A549 (cell line): ENCODE results near the gene VPS13D. TPM values are rescaled to one million over a fixed set of nuclear protein-coding genes. Genes with fewer than 3 reads are reported as not detected.

Experiments
- ATAC-seq, 2 experiments: fragments of 200-7000 bp in 1 of 2; fragments of >200 bp in 1 of 2; cut with Nextera tagmentation in 1 of 2; cut with Tn5 transposase in 1 of 2; 3 replicates each; pipeline versions ENCODE4 v1.8.0 to v1.9.1; 2018 to 2020; ENCODE audit warnings: mild to moderate bottlenecking in 1 of 2, moderate library complexity in 1 of 2
- CTCF ChIA-PET: fragments of 300-600 bp; sonication (Branson Sonifier 250); formaldehyde crosslinking; extraction: SDS; loops from one replicate; lab custom pipeline; 2021; ENCODE audit warnings: antibody characterized with exemption, inconsistent platforms; lab: Yijun Ruan, JAX
- POLR2A ChIA-PET: fragments of 350-600 bp; formaldehyde crosslinking; extraction: SDS; loops from one replicate; lab custom pipeline; 2021; ENCODE audit warnings: antibody characterized with exemption, inconsistent platforms; lab: Yijun Ruan, JAX
- DNase-seq, 2 experiments: peaks; one replicate each; pipeline versions ENCODE4 v3.0.0 to v3.0.0-alpha.2; 2011 to 2016; ENCODE audit warnings: low read depth in 1 of 2, low spot score in 1 of 2
- FAIRE-seq: peaks from 2 replicates; lab custom pipeline; 2011; peaks lifted over from hg19 to GRCh38; lab: Jason Lieb, UNC
- H3K27ac ChIP-seq, 2 experiments: fragments of >200 bp; sonication (Bioruptor Twin); formaldehyde crosslinking; 3 replicates each; pipeline ENCODE4 v1.5.1; 2016 to 2017
- H3K4me1 ChIP-seq: fragments of >200 bp; sonication (Bioruptor Twin); formaldehyde crosslinking; 3 replicates; pipeline ENCODE4 v1.6.1; 2016
- H3K4me2 ChIP-seq: fragments of >200 bp; sonication (Bioruptor Twin); formaldehyde crosslinking; 3 replicates; pipeline ENCODE4 v1.6.1; 2016
- H3K4me3 ChIP-seq: fragments of >200 bp; sonication (Bioruptor Twin); formaldehyde crosslinking; 3 replicates; pipeline ENCODE4 v1.5.1; 2016
- H3K9me3 ChIP-seq: fragments of >200 bp; sonication (Bioruptor Twin); formaldehyde crosslinking; 3 replicates; pipeline ENCODE4 v1.6.1; 2016
- CBX8 ChIP-seq: fragments of 200-600 bp; sonication (generic); IDR thresholded peaks from 2 replicates; pipeline ENCODE4 v1.6.1; 2016
- E2F6 ChIP-seq: IDR thresholded peaks from 2 replicates; pipeline ENCODE4 v1.6.1; 2012; ENCODE audit warnings: low read depth, borderline replicate concordance
- EP300 ChIP-seq, 2 experiments: fragments of >200 bp; sonication (Bioruptor Twin); formaldehyde crosslinking; IDR thresholded peaks; 2 replicates in 1 of 2; 3 replicates in 1 of 2; pipeline ENCODE4 v1.6.1; 2016 to 2017
- FOXS1 ChIP-seq: fragments of 250-450 bp; sonication (Bioruptor Pico); IDR thresholded peaks from 2 replicates; pipeline ENCODE4 v1.5.0; 2020; ENCODE audit warnings: mild to moderate bottlenecking, moderate library complexity
- GATA3 ChIP-seq: IDR thresholded peaks from 2 replicates; pipeline ENCODE4 v1.6.1; 2012; ENCODE audit warnings: borderline replicate concordance
- HDAC2 ChIP-seq: fragments of 200-600 bp; sonication (generic); IDR thresholded peaks from 2 replicates; pipeline ENCODE4 v1.6.1; 2016
- HOXA7 ChIP-seq: fragments of 250-450 bp; sonication (Bioruptor Pico); IDR thresholded peaks from 2 replicates; pipeline ENCODE4 v1.5.0; 2020; ENCODE audit warnings: mild to moderate bottlenecking, moderate library complexity
- HOXB13 ChIP-seq: fragments of 250-450 bp; sonication (Bioruptor Pico); IDR thresholded peaks from 2 replicates; pipeline ENCODE4 v1.5.0; 2020; ENCODE audit warnings: low read depth, mild to moderate bottlenecking, moderate library complexity
- JUNB ChIP-seq: fragments of >200 bp; sonication (Bioruptor Twin); formaldehyde crosslinking; IDR thresholded peaks from 2 replicates; pipeline ENCODE4 v1.6.1; 2016
- KDM1A ChIP-seq: fragments of 200-600 bp; sonication (generic); IDR thresholded peaks from 2 replicates; pipeline ENCODE4 v1.6.1; 2016; ENCODE audit warnings: low read depth, mild to moderate bottlenecking
- MAFK ChIP-seq: fragments of 450-650 bp; IDR thresholded peaks from 2 replicates; pipeline ENCODE4 v1.6.1; 2014; ENCODE audit not compliant: partially characterized antibody
- MAZ ChIP-seq: fragments of 150-350 bp; IDR thresholded peaks from 2 replicates; pipeline ENCODE4 v1.6.1; 2014; ENCODE audit warnings: antibody characterized with exemption, low read depth, low read length, borderline replicate concordance
- NFE2L2 ChIP-seq: fragments of 150-350 bp; conservative IDR thresholded peaks from 2 replicates; pipeline ENCODE4 v1.6.1; 2014; ENCODE audit warnings: low read length
- NR3C1 ChIP-seq: fragments of >200 bp; sonication (Bioruptor Twin); formaldehyde crosslinking; IDR thresholded peaks from 3 replicates; pipeline ENCODE4 v1.6.1; 2017
- PHF8 ChIP-seq: fragments of 200-600 bp; sonication (generic); IDR thresholded peaks from 2 replicates; pipeline ENCODE4 v1.6.1; 2016; ENCODE audit warnings: low read depth, mild to moderate bottlenecking, antibody characterized with exemption, moderate library complexity, borderline replicate concordance
- RARB ChIP-seq: fragments of 250-450 bp; sonication (Bioruptor Pico); IDR thresholded peaks from 2 replicates; pipeline ENCODE4 v1.8.0; 2021; ENCODE audit warnings: mild to moderate bottlenecking, moderate library complexity
- RFX5 ChIP-seq: fragments of 450-650 bp; IDR thresholded peaks from 2 replicates; pipeline ENCODE4 v1.7.1; 2014; ENCODE audit warnings: antibody characterized with exemption, mild to moderate bottlenecking, moderate library complexity
- RNF2 ChIP-seq: fragments of 200-600 bp; sonication (generic); IDR thresholded peaks from 2 replicates; pipeline ENCODE4 v1.6.1; 2016; ENCODE audit warnings: low read depth, mild to moderate bottlenecking, antibody characterized with exemption, moderate library complexity, borderline replicate concordance
- SMC3 ChIP-seq: fragments of >200 bp; sonication (Bioruptor Twin); formaldehyde crosslinking; IDR thresholded peaks from 3 replicates; pipeline ENCODE4 v1.6.1; 2018; ENCODE audit warnings: inconsistent platforms
- SREBF2 ChIP-seq: fragments of 450-650 bp; IDR thresholded peaks from 2 replicates; pipeline ENCODE4 v1.6.1; 2014; ENCODE audit warnings: mild to moderate bottlenecking, moderate library complexity
- TFCP2L1 ChIP-seq: fragments of 250-450 bp; sonication (Bioruptor Pico); IDR thresholded peaks from 2 replicates; pipeline ENCODE4 v1.5.0; 2021; ENCODE audit warnings: mild to moderate bottlenecking
- ZNF302 ChIP-seq: fragments of 250-450 bp; sonication (Bioruptor Pico); IDR thresholded peaks from 2 replicates; pipeline ENCODE4 v1.9.0; 2021; ENCODE audit warnings: inconsistent platforms, mild to moderate bottlenecking, moderate library complexity
- ZSCAN20 ChIP-seq: fragments of 250-450 bp; sonication (Bioruptor Pico); IDR thresholded peaks from 2 replicates; pipeline ENCODE4 v1.8.0; 2022; ENCODE audit warnings: mild to moderate bottlenecking, moderate library complexity
- WGBS: methylation state at CpG from one replicate; pipeline ENCODE4 v1.1.6; 2017; ENCODE audit errors: missing lambda C conversion rate; 5-methylcytosine and 5-hydroxymethylcytosine counted together
- polyA plus RNA-seq, 4 experiments: library from polyadenylated mRNA; depleted of rRNA in 3 of 4; stranded (reverse); fragments of >200 nt; fragmentation: RNase III in 1 of 4; extraction: RNeasy Plus Mini Kit Qiagen cat#74134 plus additional on column Dnase treatment in 1 of 4; gene quantifications; 2 replicates in 3 of 4; 3 replicates in 1 of 4; pipeline ENCODE4 v1.2.3, GENCODE V29; 2011 to 2017
- TF ChIP-seq, protein P1 (sequence below): fragments of 250-450 bp; sonication (Bioruptor Pico); IDR thresholded peaks from 2 replicates; pipeline ENCODE4 v1.5.0; 2020; ENCODE audit warnings: low read depth, mild to moderate bottlenecking, moderate library complexity
- TF ChIP-seq, protein P2 (sequence below): IDR thresholded peaks from 2 replicates; pipeline ENCODE4 v1.6.1; 2012

The VPS13D gene
- polyA plus RNA-seq, 2 of the 4 experiments (the other 2 are of a cell fraction): 5.4 to 15.9 TPM

DNA sequence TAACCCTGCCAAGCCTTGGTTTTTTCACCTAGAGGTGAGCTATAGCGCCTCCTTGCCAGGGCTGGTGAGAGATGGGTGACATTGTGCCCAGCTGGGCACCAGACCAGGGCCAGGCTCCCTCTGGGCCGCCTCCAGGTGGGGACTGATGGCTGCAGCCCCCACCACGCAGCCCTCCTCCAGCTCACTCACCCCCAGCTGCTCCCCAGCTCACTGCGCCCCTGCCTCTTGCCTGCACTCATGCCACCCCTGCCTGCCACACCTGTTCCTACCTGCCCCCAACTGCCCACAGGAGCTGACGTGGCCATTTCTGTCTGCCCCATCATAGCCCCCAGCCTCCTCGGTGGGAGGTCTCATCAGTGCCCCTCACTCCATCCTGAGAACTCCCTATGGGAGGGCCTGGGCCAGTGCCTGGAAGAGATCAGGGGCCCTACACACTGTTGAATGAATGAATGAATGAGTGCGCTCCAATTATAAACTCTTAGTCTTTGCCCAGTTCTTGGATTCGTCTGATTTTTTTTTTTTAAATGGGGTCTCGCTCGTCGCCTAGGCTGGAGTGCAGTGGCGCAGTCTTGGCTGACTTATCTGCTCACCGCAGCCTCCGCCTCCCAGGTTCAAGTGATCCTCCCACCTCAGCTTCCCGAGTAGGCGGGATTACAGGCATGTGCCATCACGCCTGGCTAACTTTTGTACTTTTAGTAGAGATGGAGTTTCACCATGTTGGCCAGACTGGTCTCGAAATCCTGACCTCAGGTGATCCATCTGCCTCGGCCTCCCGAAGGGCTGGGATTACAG, 26.4 kb upstream of the VPS13D start:
- no peak for TF ChIP-seq SREBF2
- no peak for TF ChIP-seq MAFK
- TF ChIP-seq MAZ: no peak
- TF ChIP-seq TFCP2L1 (CRISPR knock-in tag): no peak
- TF ChIP-seq RFX5: no peak
- WGBS: 91% methylated on average over 16 of the region's 20 CpGs
- H3K27ac ChIP-seq: no peak overlapping the region
- FAIRE-seq (no peak), DNase-seq (no peak), ATAC-seq (no peak)
- no peaks in the 10 kb centered on the region for H3K9me3 ChIP-seq
- no peak overlapping the region for H3K4me2 ChIP-seq
- H3K4me3 ChIP-seq: no peak overlapping the region
- POLR2A ChIA-PET: no interaction called here
- no peaks in the 10 kb centered on the region for H3K4me1 ChIP-seq
- CTCF ChIA-PET: interaction anchor here (1.0 to 8.9 kb wide), 2 partner anchors 38 to 79 kb away, joined by 3 to 78 read pairs; no protein-coding TSS in a partner anchor

GRCh38 chr1:12204140-12204539, 25.7 kb upstream of the VPS13D start:
- FAIRE-seq (no peak), DNase-seq (no peak), ATAC-seq (no peak)
- no peaks in the 10 kb centered on the region for H3K9me3 ChIP-seq
- H3K4me1 ChIP-seq: no peaks in the 10 kb centered on the region
- H3K4me3 ChIP-seq: no peak overlapping the region
- ChIA-PET CTCF (interaction anchor here (8.9 kb wide), 1 partner anchor 80 kb away, joined by 78 read pairs; no protein-coding TSS in a partner anchor), POLR2A (no interaction called here)
- TF ChIP-seq NR3C1 (no peak), HOXA7 (CRISPR knock-in tag) (no peak), EP300 (IDR thresholded peaks at IDR 0.05) (no peak)
- no peak overlapping the region for H3K27ac ChIP-seq
- H3K4me2 ChIP-seq: no peak overlapping the region
- 86% methylated on average over 4 of the region's 7 CpGs for WGBS

DNA sequence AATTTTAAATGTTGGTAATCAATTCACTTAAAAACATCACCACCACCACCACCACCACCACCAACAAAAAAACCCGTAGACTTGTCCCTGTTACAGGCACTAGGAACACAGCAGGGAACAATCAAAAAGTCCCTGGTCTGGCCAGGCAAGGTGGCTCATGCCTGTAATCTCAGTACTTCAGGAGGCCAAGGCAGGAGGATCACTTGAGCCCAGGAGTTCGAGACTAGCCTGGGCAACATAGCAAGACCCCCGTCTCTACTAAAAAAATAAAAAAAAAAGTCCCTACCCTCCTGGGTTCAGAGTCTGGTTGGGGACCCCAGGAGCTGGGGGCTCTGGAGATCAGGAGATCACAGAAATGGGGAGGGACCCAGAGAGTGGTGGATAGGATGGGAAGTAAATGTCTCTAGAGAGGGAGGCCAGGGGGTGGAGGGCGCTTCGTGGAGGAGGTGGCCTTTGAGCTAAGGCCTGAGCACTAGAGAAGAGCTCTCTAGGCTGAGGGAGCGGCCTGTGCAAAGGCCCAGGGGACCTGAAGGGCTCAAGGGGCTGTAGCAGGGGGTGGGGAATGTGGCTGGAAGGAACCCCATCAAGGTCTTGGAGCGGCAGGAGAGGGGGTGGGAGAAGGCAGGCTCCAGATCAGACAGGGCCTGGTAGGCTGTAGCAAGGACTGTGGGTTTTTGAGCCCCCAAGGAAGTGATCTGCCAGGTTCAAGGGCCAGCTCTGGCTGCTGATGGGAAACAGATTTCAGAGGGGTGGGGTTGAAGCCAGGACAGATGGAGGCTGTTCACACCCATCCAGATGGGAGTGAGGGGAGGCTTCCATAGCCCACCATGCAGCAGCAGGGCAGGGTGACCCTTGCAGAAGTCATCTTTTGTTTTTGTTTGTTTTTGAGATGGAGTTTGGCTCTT, 24.8 kb upstream of the VPS13D start:
- DNase-seq (no peak), ATAC-seq (no peak), FAIRE-seq (no peak)
- H3K4me3 ChIP-seq: no peak overlapping the region
- H3K27ac ChIP-seq: no peak overlapping the region
- H3K9me3 ChIP-seq: no peaks in the 10 kb centered on the region
- ChIA-PET POLR2A (no interaction called here), CTCF (interaction anchor here (0.6 to 7.7 kb wide), 2 partner anchors 80 to 343 kb away, joined by 4 to 229 read pairs; no protein-coding TSS in a partner anchor)
- TF ChIP-seq PHF8 (no peak), MAZ (no peak), RNF2 (no peak), CBX8 (no peak), FOXS1 (no peak), E2F6 (no peak), SMC3 (no peak), HDAC2 (no peak), ZSCAN20 (CRISPR knock-in tag) (no peak), NFE2L2 (no peak), EP300 (IDR thresholded peaks at IDR 0.05) (no peak), KDM1A (no peak), GATA3 (no peak), HOXB13 (no peak), RARB (CRISPR knock-in tag) (no peak), ZNF302 (CRISPR knock-in tag) (no peak), SREBF2 (no peak), JUNB (no peak)
- TF ChIP-seq, protein P1, sequence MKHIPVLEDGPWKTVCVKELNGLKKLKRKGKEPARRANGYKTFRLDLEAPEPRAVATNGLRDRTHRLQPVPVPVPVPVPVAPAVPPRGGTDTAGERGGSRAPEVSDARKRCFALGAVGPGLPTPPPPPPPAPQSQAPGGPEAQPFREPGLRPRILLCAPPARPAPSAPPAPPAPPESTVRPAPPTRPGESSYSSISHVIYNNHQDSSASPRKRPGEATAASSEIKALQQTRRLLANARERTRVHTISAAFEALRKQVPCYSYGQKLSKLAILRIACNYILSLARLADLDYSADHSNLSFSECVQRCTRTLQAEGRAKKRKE (CRISPR knock-in tag): no peak
- TF ChIP-seq, protein P2, sequence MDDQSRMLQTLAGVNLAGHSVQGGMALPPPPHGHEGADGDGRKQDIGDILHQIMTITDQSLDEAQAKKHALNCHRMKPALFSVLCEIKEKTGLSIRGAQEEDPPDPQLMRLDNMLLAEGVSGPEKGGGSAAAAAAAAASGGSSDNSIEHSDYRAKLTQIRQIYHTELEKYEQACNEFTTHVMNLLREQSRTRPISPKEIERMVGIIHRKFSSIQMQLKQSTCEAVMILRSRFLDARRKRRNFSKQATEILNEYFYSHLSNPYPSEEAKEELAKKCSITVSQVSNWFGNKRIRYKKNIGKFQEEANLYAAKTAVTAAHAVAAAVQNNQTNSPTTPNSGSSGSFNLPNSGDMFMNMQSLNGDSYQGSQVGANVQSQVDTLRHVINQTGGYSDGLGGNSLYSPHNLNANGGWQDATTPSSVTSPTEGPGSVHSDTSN: no peak
- H3K4me1 ChIP-seq: no peaks in the 10 kb centered on the region
- 47% methylated on average over 7 of the region's 7 CpGs for WGBS
- H3K4me2 ChIP-seq: no peak overlapping the region
